Upper lobe of right lung (tissue), 1 donor: ENCODE measurements around the gene CTSA. TPM values are rescaled to one million over a fixed set of nuclear protein-coding genes. Genes with fewer than 3 reads are reported as not detected.

Experiments used
- ATAC-seq: fragments of 200-7000 bp; cut with Tn5 transposase; one replicate; pipeline ENCODE4 v1.9.1; 2020; ENCODE audit warnings: mild to moderate bottlenecking, moderate library complexity
- DNase-seq: peaks from one replicate; pipeline ENCODE4 v3.0.0-alpha.2; 2020
- H3K27ac ChIP-seq: fragments of 200-600 bp; one replicate; pipeline ENCODE4 v1.8.0; 2022
- H3K27me3 ChIP-seq: fragments of 200-600 bp; one replicate; pipeline ENCODE4 v1.8.0; 2022; ENCODE audit warnings: mild to moderate bottlenecking
- H3K36me3 ChIP-seq: fragments of 200-600 bp; one replicate; pipeline ENCODE4 v1.8.0; 2022
- H3K4me1 ChIP-seq: fragments of 200-600 bp; one replicate; pipeline ENCODE4 v1.8.0; 2022
- H3K4me3 ChIP-seq: fragments of 200-600 bp; one replicate; pipeline ENCODE4 v1.8.0; 2022; ENCODE audit warnings: mild to moderate bottlenecking
- H3K9me3 ChIP-seq: fragments of 200-600 bp; one replicate; pipeline ENCODE4 v1.8.0; 2022
- intact Hi-C: fragments of 100-400 bp; cut with DNase I; formaldehyde crosslinking; loops from one replicate; pipeline ENCODE4 v1.11.0; 2022
- total RNA-seq: library from RNA; stranded (reverse); fragmentation: NEBNext Ultra II Directional; extraction: Animal tissue kit (Norgen Biotek cat#: 25700); gene quantifications from one replicate; pipeline ENCODE4 v1.2.1, GENCODE V29; 2021
- TF ChIP-seq, protein P1 (sequence below): fragments of 200-600 bp; IDR thresholded peaks from one replicate; pipeline ENCODE4 v1.8.0; 2022; ENCODE audit warnings: antibody characterized with exemption
- donor health status: DM: no; HTN: yes; CAD: no; lungs with severe emphysema.

Gene CTSA
- total RNA-seq, 1 donor from 2014 or later: 164 TPM

DNA sequence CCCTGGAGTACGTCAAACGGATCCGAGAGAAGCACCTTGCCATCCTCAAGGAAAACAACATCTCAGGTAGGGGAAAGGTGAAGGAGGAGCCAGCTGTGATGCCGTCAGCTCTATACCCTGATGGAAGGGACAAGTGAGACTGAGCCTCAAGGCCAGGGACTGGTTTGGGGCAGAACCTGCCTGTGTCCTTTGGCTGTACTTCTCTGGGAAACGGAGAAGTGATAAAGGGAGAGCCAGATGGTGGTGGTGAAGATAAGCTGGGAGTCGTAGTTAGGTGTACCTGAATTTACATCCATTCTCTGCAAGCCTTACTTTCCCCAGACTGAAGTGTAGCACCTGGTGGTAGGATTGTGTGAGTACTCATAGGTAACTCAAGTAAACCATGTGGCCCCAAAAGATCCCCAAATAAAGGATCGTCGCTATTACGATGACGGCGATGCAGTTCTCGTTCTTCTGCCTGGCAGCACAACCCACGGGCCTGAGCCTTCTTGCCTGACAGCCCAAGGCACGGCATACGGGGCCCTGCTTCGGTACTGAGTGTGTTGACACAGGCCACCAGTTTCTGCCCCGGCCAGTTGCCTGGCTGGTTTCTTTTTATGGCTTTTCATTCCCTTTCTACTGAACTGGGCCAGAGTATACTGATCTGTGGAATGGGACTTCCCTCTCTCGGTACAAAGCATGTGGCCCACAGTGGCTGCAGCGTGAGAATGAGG is 54.0 kb downstream of the CTSA start:
- intact Hi-C loops: no loop called here
- no peak overlapping the region for H3K4me3 ChIP-seq
- H3K27ac ChIP-seq: no peak overlapping the region
- H3K36me3 ChIP-seq: peaks cover 100% of the 10 kb centered on the region
- H3K9me3 ChIP-seq: no peaks in the 10 kb centered on the region
- TF ChIP-seq, protein P1, sequence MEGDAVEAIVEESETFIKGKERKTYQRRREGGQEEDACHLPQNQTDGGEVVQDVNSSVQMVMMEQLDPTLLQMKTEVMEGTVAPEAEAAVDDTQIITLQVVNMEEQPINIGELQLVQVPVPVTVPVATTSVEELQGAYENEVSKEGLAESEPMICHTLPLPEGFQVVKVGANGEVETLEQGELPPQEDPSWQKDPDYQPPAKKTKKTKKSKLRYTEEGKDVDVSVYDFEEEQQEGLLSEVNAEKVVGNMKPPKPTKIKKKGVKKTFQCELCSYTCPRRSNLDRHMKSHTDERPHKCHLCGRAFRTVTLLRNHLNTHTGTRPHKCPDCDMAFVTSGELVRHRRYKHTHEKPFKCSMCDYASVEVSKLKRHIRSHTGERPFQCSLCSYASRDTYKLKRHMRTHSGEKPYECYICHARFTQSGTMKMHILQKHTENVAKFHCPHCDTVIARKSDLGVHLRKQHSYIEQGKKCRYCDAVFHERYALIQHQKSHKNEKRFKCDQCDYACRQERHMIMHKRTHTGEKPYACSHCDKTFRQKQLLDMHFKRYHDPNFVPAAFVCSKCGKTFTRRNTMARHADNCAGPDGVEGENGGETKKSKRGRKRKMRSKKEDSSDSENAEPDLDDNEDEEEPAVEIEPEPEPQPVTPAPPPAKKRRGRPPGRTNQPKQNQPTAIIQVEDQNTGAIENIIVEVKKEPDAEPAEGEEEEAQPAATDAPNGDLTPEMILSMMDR: no peak
- ATAC-seq (no peak), DNase-seq (no peak)
- H3K27me3 ChIP-seq: no peaks in the 10 kb centered on the region
- no peaks in the 10 kb centered on the region for H3K4me1 ChIP-seq

DNA sequence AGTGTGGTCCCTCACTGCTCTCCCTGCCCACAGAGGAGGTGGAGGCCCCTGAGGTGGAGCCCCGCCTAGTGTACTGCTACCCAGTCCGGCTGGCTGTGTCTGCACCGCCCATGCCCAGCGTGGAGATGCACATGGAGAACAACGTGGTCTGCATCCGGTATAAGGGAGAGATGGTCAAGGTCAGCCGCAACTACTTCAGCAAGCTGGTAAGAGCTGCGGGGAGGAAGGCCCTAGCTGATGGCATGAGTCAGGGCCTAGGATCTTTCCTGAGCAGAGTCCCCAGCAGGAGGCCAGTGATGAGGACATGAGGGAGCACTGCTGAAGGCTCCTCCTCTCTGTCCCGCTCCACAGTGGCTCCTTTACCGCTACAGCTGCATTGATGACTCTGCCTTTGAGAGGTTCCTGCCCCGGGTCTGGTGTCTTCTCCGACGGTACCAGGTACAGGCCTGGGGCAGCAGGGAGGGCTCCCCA is 54.6 kb downstream of the CTSA start:
- Histone ChIP-seq H3K4me3 (no peak overlapping the region), H3K27me3 (no peaks in the 10 kb centered on the region), H3K36me3 (peaks cover 100% of the 10 kb centered on the region), H3K4me1 (no peaks in the 10 kb centered on the region), H3K9me3 (no peaks in the 10 kb centered on the region), H3K27ac (peak overlapping the region; percentile 24)
- TF ChIP-seq, protein P1: no peak
- DNase-seq (no peak), ATAC-seq (peak; percentile 14)
- intact Hi-C loops: no loop called here

GRCh38 chr20:45946149-45946970 is 55.2 kb downstream of the CTSA start:
- no peaks in the 10 kb centered on the region for H3K9me3 ChIP-seq
- peak overlapping the region; percentile 47 for H3K27ac ChIP-seq

DNA sequence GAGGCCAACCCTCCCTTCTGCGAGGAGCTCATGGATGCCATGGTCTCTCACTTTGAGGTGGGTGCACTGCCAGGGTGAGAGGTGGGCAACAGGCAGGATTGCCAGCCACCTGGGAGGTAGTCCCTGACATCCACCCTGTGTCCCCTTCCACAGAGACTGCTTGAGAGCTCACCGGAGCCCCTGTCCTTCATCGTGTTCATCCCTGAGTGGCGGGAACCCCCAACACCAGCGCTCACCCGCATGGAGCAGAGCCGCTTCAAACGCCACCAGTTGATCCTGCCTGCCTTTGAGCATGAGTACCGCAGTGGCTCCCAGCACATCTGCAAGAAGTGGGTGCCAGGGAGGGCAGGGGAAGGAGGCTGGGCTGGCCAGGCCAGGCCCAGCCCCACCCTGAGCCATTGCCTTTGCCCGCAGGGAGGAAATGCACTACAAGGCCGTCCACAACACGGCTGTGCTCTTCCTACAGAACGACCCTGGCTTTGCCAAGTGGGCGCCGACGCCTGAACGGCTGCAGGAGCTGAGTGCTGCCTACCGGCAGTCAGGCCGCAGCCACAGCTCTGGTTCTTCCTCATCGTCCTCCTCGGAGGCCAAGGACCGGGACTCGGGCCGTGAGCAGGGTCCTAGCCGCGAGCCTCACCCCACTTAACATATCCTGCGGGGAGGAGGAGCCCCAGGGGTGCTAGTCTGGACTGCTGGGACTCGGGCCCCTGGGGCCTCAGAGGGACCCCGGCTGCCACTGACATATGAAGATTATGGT is 56.2 kb downstream of the CTSA start:
- Histone ChIP-seq H3K4me3 (no peak overlapping the region), H3K27ac (no peak overlapping the region), H3K27me3 (no peaks in the 10 kb centered on the region), H3K9me3 (no peaks in the 10 kb centered on the region), H3K4me1 (no peaks in the 10 kb centered on the region), H3K36me3 (peaks cover 99% of the 10 kb centered on the region)
- no peak for DNase-seq
- TF ChIP-seq, protein P1: no peak
- ATAC-seq: no peak
- intact Hi-C loops: no loop called here

More at GRCh38 chr20:45946149-45946970, 55.2 kb downstream of the CTSA start:
- intact Hi-C loops: no loop called here
- DNase-seq (peak; percentile 76), ATAC-seq (peak; percentile 76)
- H3K4me1 ChIP-seq: no peaks in the 10 kb centered on the region
- H3K4me3 ChIP-seq: no peak overlapping the region
- peaks cover 99% of the 10 kb centered on the region for H3K36me3 ChIP-seq
- no peaks in the 10 kb centered on the region for H3K27me3 ChIP-seq
- TF ChIP-seq, protein P1: no peak

DNA sequence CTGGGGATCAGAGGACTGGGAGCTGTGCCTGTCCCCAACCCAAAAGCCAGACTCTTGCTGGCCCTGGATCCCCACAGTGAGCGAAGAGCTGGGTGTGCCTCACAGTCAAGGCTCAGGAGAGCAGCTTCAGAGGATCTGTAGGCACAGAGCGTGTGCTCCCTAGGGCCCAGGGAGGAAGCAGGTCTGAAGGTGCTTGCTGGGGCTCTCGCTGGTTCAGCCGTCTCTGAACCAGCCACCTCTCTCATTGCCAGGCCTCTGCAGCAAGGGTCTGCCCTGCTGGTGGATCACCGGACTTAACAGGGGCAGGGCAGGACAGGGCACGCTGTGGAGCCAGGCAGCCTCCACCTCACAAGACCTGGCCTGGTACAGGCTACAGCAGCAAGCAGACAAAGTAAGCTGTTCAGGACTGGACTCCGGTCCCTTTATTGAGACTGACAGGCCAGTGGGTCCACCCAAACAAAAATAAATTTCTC is 57.2 kb downstream of the CTSA start:
- Histone ChIP-seq H3K4me3 (no peak overlapping the region), H3K36me3 (peaks cover 99% of the 10 kb centered on the region), H3K27me3 (no peaks in the 10 kb centered on the region), H3K9me3 (no peaks in the 10 kb centered on the region), H3K4me1 (no peaks in the 10 kb centered on the region), H3K27ac (no peak overlapping the region)
- TF ChIP-seq, protein P1: no peak
- intact Hi-C loops: no loop called here
- no peak for DNase-seq
- ATAC-seq: no peak

Other genes with a start within 250 kb of the CTSA start
- not detected for gene WFDC11, start 221.1 kb upstream of the CTSA start, total RNA-seq
- gene WFDC13, start 189.3 kb upstream of the CTSA start, total RNA-seq: not detected
- gene WFDC10B, start 186.3 kb upstream of the CTSA start, total RNA-seq: not detected
- gene SPINT4, start 169.0 kb upstream of the CTSA start, total RNA-seq: not detected
- 2.1 TPM for gene WFDC3, start 99.5 kb upstream of the CTSA start, total RNA-seq
- gene DNTTIP1, start 99.4 kb upstream of the CTSA start, total RNA-seq: 32.0 TPM
- gene UBE2C, start 78.7 kb upstream of the CTSA start, total RNA-seq: 1.4 TPM
- 0.61 TPM for gene TNNC2, start 64.0 kb upstream of the CTSA start, total RNA-seq
- 23.4 TPM for gene SNX21, start 57.5 kb upstream of the CTSA start, total RNA-seq
- gene ACOT8, start 33.9 kb upstream of the CTSA start, total RNA-seq: 23.5 TPM
- 4.0 TPM for gene ZSWIM3, start 33.7 kb upstream of the CTSA start, total RNA-seq
- 9.6 TPM for gene ZSWIM1, start 10.1 kb upstream of the CTSA start, total RNA-seq
- gene SPATA25, start 3.7 kb upstream of the CTSA start, total RNA-seq: 1.3 TPM
- 2.8 TPM for gene NEURL2, start 127 bp upstream of the CTSA start, total RNA-seq
- 65.9 TPM for gene PLTP, start 20.8 kb downstream of the CTSA start, total RNA-seq
- 43.1 TPM for gene PCIF1, start 43.3 kb downstream of the CTSA start, total RNA-seq
- gene ZNF335, start 80.9 kb downstream of the CTSA start, total RNA-seq: 19.1 TPM
- 5.5 TPM for gene MMP9, start 117.6 kb downstream of the CTSA start, total RNA-seq
- gene SLC12A5, start 137.9 kb downstream of the CTSA start, total RNA-seq: 2.0 TPM
- gene NCOA5, start 198.6 kb downstream of the CTSA start, total RNA-seq: 28.7 TPM
- gene CD40, start 227.0 kb downstream of the CTSA start, total RNA-seq: 36.8 TPM